Adipose tissue (tissue), 3 donors: ENCODE data around the gene SCP2. TPM values are rescaled to one million over a fixed set of nuclear protein-coding genes. Genes with fewer than 3 reads are reported as not detected.

Source experiments
- polyA plus RNA-seq, 3 donors: library from polyadenylated mRNA; stranded (reverse); fragments of 200-250 nt; gene quantifications; one replicate each; pipeline ENCODE4 v1.2.3, GENCODE V29; 2013
- donor health status: healthy with polysubstance abuse.
- donor health status: Bipolar disorder and iron deficiency.
- donor health status: healthy.

The SCP2 gene
- polyA plus RNA-seq, 3 donors, result 58.3 to 343 (median 128) TPM

Other genes starting within 250 kb of the SCP2 start
- 10 to 100 TPM in 1 of 3 donors, 1 to 10 TPM in 2; 6.8 to 13.2 (median 8.9) TPM for gene COA7, start 228.9 kb upstream of the SCP2 start, polyA plus RNA-seq
- gene ZYG11B, start 200.8 kb upstream of the SCP2 start, polyA plus RNA-seq, result 1 to 10 TPM; 2.8 to 8.8 (median 6.9) TPM
- under 1 TPM in 1 of 3 donors, not detected in 2; 0.03 TPM for gene ZYG11A, start 84.5 kb upstream of the SCP2 start, polyA plus RNA-seq
- gene ECHDC2, start 5.5 kb upstream of the SCP2 start, polyA plus RNA-seq, result 100 to 1,000 TPM in 2 of 3 donors, 10 to 100 TPM in 1; 94.2 to 194 (median 125) TPM
- gene PODN, start 134.9 kb downstream of the SCP2 start, polyA plus RNA-seq, result 100 to 1,000 TPM in 1 of 3 donors, 10 to 100 TPM in 2; 10.3 to 209 (median 95.1) TPM
- under 1 TPM; 0.03 to 0.90 (median 0.54) TPM for gene SLC1A7, start 215.4 kb downstream of the SCP2 start, polyA plus RNA-seq